HG03565 (cell line): Measurements from ENCODE around the gene SERAC1.

ENCODE experiments used
- ATAC-seq: cut with Tn5 transposase; IDR thresholded peaks from one replicate; pipeline ENCODE4 v1.9.1; 2021; ENCODE audit warnings: mild to moderate bottlenecking, moderate library complexity; ENCODE audit not compliant: unreplicated experiment

The SERAC1 gene

DNA sequence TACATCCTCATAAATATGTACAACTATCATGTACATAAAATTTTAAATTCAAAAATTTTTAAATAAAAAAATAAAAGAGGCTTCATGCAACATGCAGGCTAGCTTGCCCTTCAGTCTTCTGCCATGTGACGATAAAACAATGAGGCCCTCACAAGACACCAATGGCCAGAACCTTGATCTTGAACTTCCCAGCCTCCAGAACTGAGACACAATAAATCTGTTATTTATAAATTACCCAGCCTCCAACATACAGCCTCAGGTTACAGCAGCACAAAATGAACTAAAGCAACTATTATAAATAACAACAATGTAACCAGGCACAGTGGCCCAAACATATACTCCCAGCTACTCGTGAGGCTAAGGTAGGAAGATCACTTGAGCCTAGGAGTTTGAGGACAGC, 42.8 kb downstream of the SERAC1 start:
- no peak for ATAC-seq

DNA sequence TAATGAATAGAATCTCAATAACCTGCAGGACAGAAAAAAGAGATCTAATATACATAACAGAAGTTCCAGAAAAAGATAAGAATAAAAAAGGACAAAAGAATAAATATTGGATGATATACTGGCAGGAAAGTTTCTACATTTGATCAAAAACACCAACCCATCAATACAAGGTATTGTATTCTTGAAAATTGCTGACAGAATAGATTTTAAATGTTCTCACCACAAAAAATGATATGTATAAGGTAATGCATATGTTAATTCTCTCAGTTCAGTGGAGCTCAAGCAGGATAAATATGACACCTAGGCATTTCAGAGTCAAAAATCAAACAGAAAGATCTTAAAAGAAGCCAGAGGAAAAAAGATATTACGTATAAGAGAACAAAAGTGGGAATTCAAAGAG, 43.8 kb downstream of the SERAC1 start:
- no peak for ATAC-seq

GRCh38 chr6:158122048-158122447, 46.0 kb downstream of the SERAC1 start:
- no peak for ATAC-seq

- ATAC-seq = no peak
Observed at GRCh38 chr6:158121335-158121734, 46.7 kb downstream of the SERAC1 start.

DNA sequence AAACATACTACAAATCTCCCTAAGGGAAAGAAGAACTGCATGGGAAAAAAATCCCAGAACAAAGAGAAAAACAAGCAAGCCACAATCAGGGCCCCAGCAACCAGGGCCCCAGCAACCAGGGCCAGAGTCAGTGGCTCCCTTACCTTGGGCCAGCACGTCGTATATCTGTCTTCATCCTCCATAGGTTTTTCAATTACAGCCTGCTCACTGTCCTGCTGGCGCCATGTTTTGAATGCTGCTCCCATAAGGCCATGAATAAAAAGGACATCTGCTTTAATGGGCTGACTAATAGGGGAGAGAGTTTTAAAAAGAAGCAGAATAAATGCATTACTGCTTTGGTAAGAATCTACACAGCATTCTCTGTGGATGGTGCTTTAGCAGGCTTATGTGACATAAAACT, 49.2 kb downstream of the SERAC1 start:
- no peak for ATAC-seq

DNA sequence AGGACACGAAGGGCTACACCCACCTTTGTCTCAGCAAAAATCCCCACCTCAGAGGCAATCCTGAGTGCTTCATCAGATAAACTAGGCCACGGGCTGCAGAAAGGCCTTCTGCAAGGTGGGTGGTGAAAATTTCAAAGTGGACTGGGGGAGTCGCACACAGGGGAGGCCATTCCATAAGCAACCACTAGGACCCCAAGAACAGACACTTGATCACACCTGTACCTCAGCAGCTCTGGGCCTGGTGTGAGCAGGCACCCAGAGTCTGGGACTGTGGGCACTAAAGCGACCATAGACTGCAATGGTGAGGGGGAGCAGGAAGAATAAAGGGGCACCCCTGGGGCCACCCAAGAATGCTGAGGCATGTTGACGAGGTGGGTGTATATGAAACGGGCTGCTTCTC, 52.6 kb downstream of the SERAC1 start:
- no peak for ATAC-seq

GRCh38 chr6:158115102-158115501, 53.0 kb downstream of the SERAC1 start:
- ATAC-seq = no peak

DNA sequence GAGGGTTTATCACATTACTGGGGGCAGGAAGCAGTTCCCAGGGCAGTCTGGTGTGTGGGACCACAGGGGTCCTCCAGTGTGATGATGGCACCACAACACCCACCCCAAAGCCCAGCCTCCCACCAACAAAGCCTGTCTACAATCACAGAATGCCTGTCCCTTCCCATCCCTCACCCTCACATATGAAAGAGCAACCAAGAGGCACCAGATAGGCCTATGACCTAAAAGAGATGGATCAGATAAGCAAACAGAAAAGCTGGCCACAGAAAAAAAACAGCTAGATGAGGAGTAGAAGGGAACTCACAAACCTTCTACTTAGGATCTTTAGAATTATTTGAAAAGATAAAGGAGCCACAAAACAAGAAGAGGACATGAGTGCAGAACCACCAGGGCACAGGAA, 54.3 kb downstream of the SERAC1 start:
- ATAC-seq = no peak

DNA sequence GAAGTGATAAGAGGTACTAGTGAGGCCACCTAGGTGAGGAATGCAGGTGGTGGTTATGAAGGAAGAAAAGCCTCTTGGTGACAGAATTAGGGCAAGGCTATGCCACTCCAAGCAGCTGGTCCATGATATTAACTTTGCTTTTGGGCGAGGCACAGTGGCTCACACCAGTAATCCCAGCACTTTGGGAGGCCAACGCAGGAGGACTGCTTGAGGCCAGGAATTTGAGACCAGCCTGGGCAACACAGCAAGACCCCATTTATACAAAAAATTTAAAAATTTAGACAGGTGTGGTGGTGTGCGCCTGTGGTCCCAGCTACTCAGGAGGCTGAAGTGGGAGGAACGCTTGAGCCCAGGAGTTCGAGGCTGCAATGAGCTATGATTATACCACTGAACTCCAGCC, 56.1 kb downstream of the SERAC1 start:
- no peak for ATAC-seq

GRCh38 chr6:158110986-158111385, 57.1 kb downstream of the SERAC1 start:
- ATAC-seq = no peak

- ATAC-seq = no peak
Observed at GRCh38 chr6:158109748-158110147, 58.3 kb downstream of the SERAC1 start.

DNA sequence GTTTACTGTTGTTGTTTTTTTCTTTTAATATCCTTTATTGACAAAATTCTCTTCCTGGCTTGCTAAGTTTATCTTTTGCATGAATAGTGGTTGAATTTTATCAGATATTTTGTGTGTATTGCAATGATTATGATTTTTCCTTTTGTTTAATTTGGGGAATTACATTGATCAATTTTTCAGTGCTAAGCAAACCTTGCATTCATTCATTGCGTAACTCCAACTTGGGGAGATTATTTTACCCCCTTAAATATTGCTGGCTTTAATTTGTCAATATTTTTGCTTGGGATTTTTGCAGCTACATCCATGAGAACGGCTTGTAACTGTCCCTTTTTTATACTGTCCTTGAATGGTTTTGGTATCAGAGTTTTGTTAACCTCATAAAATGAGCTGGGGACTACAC, 63.4 kb downstream of the SERAC1 start:
- no peak for ATAC-seq

DNA sequence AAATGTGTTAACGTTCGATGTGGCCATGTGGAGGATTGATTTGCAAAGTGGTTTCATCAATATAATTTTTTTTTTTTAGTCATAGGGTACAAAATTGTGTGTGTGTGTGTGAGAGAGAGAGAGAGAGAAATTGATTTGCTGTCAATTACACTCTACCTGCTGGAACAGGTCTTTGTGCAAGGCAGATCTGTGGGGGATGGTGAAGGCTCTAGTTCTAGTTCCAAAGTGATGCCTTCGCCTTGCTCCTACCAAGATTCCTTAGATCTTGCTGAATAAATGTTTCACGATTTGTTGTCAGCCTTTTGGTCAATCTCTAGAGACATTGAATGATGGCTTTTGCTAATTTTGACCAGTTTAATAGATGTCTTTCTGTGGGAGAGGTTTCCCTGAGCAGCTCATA, 64.8 kb downstream of the SERAC1 start:
- no peak for ATAC-seq

DNA sequence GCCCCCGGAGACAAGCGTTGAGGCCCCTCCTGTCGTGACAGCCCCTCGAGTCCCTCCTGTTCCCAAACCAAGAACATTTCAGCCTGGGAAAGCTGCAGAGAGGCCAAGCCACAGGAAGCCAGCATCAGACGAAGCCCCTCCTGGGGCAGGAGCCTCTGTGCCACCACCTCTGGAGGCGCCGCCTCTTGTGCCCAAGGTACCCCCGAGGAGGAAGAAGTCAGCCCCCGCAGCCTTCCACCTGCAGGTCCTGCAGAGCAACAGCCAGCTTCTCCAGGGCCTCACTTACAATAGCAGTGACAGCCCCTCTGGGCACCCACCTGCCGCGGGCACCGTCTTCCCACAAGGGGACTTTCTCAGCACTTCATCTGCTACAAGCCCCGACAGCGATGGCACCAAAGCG, 72.4 kb downstream of the SERAC1 start:
- no peak for ATAC-seq

DNA sequence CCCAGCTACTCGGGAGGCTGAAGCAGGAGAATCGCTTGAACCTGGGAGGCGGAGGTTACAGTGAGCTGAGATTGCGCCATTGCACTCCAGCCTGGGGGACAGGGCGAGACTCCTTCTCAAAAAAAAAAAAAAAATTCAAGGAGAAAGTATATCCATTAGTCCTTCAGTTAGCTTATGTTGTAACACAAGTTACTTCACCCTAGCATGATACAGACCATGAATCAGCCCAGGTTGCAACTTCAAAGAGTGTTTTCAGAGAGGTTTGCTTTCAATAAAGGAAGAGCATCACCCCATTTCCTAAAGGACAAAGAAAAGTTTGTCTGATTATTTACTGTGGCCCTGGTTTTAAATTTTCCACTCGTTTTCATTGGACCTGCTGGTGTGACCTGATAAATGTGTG, 73.0 kb downstream of the SERAC1 start:
- no peak for ATAC-seq

GRCh38 chr6:158092806-158093205, 75.3 kb downstream of the SERAC1 start:
- ATAC-seq = no peak

DNA sequence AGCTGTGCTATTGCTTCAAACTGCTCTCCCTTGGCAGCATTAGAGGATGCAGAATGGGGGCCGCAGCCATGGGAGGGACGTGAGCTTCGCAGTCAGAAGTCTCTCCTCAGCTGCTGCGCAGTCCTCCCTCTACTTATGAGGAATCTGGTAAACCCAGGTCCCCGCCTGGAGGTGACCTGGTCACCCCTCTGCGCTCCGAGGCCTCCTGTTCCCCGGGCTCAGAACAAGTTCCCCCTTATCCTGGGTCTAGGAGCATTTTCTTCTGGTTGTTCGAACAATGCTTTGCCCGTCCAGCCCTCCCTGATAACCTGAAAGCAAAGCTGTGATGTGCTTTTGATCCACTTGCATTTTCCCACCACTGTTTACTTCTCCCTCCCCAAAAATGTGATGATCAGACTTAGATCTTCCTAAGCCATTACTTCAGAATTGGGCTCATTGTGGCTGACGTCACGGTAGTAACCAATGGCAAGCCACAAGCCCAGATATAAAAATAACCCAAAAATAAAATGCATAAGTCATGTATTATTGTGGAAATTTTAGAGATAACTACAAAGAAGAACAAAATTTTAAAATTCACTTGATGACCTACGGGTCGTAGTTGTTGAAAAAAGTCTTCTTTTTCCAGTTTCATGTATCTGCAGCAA, 80.7 kb downstream of the SERAC1 start:
- no peak for ATAC-seq

DNA sequence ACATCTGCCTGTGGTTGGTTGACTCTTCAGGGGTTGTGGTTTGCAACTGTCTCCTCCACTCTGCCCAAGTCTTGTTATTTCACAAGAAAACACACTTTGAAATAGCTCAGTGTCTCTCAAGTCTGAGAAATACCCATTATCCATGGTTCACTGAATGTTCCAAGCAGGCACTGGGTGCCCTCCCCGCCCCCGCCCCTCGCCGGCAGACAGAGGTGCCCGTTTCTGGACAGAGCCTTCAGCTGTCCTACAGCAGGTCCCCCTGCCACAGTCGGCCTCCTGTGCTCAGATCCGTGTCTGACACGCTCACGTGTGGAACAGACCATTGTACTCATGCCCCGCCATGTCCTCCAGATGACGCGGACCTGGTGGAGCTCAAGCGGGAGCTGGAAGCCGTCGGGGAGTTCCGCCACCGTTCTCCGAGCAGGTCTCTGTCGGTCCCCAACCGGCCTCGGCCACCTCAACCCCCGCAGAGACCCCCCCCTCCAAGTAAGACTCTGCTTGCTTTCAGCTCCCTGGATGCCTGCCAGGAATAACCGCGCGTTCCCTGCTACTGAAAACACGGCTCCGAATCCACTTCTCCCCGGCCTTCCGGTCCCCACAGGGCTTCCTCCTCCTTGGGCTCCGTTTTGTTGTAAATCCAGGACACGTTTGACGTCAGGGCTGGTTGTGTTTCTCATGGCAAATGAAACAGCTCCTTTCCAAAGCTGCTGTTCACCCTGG, 81.4 kb downstream of the SERAC1 start:
- peak; percentile 46 for ATAC-seq

DNA sequence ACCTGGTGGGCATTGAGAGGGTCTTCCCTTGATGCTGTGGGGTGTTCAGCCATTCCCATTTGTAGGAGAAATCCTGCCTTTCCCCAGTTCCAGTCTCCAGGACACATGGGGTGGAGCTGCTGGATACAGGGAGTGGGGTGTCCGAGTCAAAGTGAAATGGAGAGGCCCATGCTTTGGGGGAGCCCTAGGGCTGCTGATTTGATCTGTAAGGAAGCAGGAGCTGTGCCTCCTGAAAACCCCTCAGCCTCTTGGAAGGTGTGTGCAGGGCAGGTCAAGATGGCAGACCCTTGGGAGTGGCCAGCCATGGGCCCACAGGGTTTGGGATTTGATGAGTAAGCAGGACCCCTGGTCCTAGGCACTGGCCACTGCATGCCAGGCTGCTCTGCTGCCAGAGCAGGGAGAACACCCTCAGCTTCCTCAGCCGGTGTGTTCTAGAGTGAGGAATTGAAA, 82.0 kb downstream of the SERAC1 start:
- no peak for ATAC-seq

- ATAC-seq = no peak
Observed at GRCh38 chr6:158085261-158086053, 82.6 kb downstream of the SERAC1 start.

DNA sequence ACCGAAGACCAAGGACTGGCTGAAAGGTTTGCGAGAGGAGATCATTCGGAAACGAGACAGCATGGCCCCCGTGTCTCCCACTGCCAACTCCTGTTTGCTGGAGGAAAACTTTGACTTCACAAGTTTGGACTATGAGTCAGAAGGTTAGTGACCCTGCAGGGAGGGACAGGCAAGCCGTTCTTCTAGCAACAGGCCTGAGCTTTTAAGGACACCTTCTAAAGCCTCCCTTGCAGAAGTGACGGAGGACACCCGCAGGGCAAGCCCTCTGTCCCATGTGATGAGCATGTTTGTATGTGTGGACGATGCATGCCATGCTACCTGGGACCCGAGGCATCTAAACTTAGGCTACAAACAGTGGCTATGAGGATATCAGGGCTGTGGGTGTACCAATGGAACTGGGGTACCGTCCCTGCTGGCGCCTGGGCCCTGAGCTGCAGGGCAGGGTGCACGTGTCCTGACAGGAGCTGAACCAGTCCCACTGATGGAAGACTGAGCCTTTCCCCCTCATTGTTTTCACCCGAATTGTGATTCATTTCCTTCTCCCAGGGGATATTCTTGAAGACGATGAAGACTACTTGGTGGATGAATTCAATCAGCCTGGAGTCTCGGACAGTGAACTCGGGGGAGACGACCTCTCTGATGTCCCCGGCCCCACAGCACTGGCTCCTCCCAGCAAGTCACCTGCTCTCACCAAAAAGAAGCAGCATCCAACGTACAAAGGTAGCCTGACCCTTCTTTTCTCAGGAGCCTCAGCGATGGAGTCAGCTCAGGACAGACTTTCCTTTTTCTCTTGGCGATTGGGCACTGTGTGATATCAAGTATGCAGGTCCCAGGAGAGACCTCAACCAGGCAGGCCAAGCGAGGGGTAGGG, 84.4 kb downstream of the SERAC1 start:
- ATAC-seq = no peak
